ENCODE measurements around the gene IQCF6.
"Not testable (repeated sequence)": the region's sequence is repeated elsewhere in the genome, so short reads cannot be mapped to it uniquely, and the experiment has no call there.

Gene IQCF6

DNA sequence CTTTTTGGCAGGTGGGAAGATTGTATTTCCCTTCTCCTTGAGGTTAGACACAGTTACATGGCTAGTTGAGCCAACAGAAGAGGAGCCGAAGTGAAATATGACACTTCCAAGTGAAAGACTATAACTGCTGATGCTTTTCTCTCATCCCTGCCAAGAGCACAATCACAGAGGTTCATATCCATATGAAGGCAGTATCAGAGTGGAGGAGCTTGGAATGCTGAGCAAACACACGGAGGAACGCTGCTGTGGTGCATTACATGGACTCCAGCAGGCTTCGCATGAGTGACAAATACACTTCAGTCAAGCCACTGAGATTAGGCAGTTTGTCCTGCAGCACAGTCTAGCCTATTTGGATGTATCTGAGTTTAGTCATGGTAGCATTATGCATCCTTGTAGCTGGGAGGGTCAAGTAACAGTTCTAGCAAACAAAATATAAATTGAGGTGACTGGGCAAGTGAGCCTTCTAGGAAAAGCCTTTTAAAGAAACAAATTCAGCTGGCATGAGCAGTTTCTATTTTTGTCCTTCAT is 5.4 kb downstream of the IQCF6 start:
- DNase-seq (ENCODE audit: low spot score): no peak

DNA sequence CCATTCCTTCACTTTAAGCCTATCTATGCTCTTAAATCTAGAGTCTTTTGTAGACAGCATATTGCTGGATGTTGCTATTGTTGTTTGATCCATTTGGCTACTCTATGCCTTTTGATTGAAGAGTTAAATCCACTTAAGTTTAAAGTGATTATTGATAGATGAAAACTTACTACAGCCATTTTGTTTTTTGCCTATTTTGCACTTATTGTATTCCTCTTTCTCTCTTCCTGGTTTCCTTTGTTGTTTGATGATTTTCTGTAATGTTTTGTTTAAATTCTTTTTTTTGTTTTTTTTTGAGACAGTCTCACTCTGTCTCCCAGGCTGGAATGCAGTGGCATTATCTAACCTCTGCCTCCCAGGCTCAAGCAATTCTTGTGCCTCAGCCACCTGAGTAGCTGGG is 19.8 kb downstream of the IQCF6 start:
- no peak for DNase-seq (ENCODE audit: low spot score)

DNA sequence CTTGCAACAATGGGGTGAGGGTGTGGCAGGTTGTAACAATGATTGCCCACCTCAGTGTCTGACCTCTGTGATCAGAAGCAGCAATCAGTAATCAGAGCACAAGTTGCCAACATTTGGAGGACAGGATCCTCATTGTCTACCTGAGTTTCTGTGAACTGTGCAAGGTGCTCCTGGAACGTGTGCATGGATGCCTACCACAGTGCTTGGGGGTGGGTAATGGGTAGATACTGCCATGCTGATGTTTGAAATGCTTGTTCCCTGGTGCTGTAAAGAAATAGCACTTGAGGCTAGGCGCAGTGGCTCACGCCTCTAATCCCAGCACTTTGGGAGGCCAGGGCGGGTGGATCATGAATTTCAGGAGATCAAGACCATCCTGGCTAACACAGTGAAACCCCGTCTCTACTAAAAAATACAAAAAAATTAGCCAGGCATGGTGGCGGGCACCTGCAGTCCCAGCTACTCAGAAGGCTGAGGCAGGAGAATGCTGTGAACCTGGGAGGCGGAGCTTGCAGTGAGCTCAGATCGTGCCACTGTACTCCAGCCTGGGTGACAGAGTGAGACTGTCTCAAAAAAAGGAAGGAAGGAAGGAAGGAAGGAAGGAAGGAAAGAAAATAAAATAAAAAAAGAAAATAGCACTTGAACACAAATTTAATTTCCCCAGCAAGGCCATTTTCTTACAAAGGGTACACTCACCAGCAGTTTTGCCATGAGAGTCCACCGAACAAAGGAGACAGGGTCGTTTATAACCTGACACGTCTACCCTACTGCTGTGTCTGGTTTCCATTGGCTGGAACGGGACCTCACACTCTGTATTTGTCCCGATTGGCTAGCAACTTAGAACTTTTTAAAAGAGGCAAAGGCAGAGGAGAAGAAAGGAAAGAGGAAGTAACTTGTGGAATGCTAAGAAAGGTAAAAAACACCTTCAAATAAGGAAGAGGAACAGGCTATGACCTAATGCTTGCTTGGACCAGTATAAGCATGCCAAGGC is 25.0 kb downstream of the IQCF6 start:
- not testable (repeated sequence) for DNase-seq (ENCODE audit: low spot score)

DNA sequence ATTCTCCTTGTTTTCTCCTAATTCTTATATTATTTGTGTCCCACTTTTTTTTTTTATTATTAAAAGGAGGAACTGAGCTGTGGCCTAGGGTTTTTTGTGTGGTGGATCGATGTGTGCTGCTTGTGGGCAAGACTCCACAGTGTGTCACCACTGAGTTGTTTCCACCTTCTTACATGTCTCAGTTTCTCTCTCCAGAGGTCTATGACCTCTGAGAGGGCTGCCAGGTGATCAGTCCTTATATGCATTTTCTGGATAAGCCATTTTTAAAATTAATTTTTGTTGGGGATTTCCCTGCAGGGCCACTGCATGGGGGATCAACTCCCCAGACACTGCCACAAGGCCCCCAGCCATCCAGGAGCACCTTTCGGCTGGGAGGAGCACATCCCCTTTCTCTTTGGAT is 27.8 kb downstream of the IQCF6 start:
- no peak for DNase-seq (ENCODE audit: low spot score)

DNA sequence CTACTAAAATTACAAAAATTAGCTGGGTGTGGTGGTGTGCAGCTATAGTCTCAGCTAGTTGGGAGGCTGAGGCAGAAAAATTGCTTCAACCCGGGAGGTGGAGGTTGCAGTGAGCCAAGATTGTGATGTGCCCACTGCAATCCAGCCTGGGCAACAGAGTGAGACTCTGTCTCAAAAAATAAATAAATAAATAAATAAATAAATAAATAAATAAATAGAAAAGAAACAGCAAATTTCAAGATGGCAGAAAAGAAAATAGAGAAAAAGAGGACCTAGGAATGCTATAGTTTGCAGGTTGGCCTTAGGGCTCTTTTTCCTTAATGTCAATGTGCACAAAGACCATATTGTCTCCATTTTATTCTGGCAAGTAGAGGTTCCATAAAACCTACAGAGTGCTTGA is 28.2 kb downstream of the IQCF6 start:
- no peak for DNase-seq (ENCODE audit: low spot score)

DNA sequence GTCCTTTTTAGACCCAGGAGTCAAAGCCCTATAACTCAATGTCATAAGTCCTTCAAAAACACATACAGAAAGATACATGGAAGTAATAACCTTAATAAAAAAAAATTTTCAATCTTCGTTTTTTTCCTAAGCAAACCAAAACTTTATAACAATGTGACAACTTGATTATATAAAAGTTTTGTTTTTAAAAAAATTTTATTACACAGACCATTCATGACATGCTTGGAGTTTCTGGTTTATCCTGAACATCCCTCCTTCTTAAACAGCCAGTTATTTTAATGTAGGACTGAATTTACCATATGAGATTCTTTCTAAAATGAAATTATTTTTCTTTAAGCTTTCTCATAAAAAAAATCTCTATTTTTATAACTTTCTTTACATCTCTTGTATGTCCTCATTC is 30.7 kb downstream of the IQCF6 start:
- DNase-seq (ENCODE audit: low spot score): no peak

DNA sequence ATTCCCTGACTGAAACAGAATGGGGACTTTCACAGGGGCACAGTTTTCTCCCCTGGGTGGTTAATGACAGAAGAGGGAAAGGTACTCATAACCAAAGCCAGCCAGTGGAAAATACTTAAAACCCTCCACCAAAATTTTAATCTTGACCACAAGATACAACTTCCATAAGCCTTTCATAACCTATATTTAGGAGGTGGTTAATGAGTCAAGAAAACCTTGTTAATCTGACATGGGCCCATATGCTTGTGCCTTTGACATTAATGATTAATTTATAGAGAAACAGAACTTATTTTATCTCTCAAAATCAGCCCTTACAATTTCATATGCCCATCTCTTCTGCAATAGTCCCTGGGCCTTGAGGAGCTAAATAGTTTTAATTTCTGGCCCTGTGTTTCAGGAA is 31.2 kb downstream of the IQCF6 start:
- DNase-seq (ENCODE audit: low spot score): no peak

DNA sequence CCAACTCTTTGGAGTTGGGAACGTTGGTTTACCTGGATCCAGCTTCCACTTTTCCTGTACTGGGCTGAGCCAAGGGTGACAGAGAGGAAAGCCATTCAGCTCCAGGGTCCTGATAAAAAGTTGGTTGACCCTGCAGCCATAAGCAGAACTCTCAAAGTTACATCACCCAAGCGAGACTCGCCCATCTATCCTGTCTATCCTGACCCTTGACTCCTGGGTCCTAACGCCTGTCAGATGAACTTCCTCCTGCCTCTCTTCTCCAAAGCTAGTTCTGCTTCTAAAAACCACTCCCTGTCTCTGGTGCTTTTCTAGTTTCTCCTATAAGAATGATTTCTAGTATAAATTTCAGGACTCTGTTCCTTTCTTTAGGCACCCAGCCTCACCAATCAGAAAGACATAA is 36.1 kb downstream of the IQCF6 start:
- DNase-seq (ENCODE audit: low spot score): peak; percentile 17

DNA sequence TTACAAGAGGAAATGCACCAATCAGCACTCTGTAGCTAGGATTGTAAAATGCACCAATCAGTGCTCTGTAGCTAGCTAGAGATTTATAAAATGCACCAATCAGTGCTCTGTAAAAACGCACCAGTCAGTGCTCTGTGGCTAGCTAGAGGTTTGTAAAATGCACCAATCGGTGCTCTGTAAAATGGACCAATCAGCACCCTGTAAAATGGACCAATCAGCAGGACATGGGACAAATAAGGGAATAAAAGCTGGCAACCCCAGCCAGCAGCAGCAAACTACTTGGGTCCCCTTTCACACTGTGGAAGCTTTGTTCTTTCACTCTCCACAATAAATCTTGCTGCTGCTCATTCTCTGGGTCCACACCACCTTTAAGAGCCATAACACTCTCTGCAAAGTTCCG is 36.7 kb downstream of the IQCF6 start:
- not testable (repeated sequence) for DNase-seq (ENCODE audit: low spot score)

DNA sequence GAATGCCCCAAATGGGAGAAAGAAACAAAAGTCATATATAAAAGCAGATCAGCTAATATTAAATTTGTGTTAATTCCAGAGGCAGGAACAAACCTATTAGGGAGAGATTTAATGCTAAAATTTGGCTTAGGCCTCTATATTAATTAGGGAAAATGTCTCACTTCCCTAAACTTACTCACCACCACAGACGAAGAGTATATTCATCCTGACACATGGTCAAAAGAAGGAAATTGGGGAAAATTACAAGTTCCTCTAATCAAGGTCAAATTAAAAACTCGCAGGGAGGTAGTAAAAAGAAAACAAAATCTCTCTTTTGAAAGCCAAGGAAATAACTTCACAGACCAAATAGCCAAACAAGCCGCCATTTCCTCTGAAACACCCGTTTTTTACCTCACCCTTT is 39.9 kb downstream of the IQCF6 start:
- no peak for DNase-seq (ENCODE audit: low spot score)

DNA sequence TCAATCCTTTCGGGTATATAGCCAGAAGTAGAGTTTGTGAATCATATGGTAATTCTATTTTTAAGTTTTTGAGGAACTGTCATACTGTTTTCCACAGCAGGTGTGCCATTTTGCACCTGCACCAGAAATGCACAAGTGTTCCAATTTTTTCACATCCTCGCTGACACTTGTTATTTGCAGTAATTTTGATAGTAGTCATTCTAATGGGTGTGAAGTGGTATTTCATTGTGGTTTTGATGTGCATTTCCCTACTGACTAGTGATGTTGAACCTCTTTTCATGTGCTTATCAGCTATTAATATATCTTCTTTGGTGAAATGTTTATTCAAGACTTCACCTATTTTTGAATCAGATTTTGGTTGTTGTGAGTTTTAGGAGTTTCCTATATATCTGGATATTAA is 43.1 kb downstream of the IQCF6 start:
- DNase-seq (ENCODE audit: low spot score): no peak

DNA sequence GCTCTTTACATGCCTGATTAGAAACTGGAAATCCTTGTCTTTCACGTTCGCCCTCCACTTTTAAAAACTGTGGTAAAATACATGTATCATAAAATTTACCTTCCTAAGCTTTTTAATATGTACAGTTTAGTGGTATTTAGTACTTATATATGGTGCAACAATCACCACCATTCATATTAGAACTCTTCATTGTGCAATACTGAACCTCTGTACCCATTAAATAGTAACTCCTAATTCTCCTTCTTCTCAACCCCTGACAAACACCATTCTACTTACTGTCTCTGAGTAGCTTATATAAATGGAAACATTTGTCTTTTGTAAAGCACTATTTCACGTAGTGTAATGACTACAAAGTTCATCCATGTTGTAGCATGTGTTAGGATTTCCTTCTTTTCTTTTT is 44.0 kb downstream of the IQCF6 start:
- no peak for DNase-seq (ENCODE audit: low spot score)

DNA sequence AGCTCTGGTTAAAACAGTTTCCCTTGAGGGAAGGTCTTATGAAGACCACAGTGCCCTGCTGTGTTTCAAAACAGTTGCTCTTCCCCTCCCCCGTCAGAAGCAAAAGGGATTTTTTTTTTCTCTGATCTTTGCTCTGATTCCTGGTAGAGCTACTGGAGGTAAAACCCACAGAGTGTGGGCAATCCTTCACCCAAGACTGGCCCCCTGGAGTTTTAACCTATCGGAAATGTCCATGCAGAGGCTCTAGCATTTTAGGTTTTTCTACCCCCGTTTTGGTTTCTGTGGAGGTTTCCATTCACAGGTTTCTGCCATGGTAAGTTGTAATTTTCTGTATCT is 44.5 kb downstream of the IQCF6 start:
- DNase-seq (ENCODE audit: low spot score): no peak

DNA sequence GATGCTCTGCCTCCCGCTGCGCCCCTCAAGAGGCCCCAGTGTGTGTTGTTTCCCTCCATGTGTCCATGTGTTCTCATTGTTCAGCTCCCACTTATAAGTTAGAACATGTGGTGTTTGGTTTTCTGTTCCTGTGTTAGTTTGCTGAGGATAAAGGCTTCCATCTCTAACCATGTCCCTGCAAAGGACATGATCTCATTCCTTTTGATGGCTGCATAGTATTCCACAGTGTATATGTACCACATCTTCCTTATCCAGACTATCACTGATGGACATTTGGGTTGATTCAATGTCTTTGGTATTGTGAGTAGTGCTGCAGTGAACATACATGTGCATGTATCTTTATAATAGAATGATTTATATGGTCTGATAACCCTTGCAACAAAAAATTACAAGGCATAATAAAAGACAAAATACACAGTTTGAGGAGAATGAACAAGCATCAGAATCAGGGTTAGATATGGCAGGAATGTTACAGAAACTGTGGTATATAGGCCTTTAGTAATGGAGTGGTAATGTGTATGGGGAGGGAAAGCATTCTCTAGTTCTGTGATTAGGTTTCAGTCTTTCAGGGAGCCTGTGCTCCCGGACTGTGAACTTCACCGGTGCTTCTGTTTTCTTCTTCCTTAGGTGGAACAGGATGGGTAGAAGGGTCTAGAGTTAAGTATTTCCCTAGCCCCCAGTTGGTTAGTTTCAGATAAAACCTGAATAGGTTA is 45.0 kb downstream of the IQCF6 start:
- DNase-seq (ENCODE audit: low spot score): no peak

DNA sequence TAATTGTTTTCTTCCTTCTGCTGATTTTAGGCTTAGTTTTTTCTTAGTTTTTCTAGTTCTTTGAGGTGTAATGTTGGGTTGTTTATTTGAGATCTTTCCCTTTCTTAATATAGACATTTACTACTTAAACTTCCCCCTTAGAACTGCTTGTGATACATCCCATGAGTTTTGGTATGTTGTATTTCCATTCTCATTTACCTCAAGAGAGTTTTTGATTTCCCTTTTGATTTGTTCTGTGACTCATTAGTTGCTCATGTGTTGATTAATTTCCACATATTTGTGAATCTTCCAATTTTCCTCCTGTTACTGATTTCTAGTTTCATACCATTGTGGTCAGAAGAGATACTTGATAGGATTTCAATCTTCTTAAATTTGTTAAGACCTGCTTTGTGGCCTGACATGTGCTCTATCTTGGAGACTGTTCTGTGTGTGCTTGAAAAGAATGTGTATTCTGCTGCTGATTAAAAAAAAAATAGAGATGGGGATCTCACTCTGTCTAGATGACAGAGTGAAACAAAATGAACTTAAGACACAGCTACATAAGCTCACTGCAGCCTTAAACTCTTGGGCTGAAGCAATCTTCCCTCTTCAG is 49.9 kb downstream of the IQCF6 start:
- no peak for DNase-seq (ENCODE audit: low spot score)
